Vagina (tissue), 2 donors: ENCODE data around the gene CEACAM4. TPM values are rescaled to one million over a fixed set of nuclear protein-coding genes. Genes with fewer than 3 reads are reported as not detected.

Source experiments
- DNase-seq, 2 donors: peaks; one replicate each; pipeline ENCODE4 v3.0.0-alpha.2; 2017; ENCODE audit errors: extremely low spot score in 2 of 2
- H3K27ac ChIP-seq: fragments of 200-600 bp; sonication (generic); one replicate; pipeline ENCODE4 v1.5.1; 2019
- H3K27me3 ChIP-seq: fragments of 200-600 bp; sonication (generic); one replicate; pipeline ENCODE4 v1.5.1; 2019
- H3K36me3 ChIP-seq, 2 donors: fragments of 200-600 bp; sonication (generic); one replicate each; pipeline ENCODE4 v1.5.1; 2017 to 2019
- H3K4me1 ChIP-seq: fragments of 200-600 bp; sonication (generic); one replicate; pipeline ENCODE4 v1.5.1; 2019
- H3K4me3 ChIP-seq, 2 donors: fragments of 200-600 bp; sonication (generic); 1 replicate in 1 of 2; 2 replicates in 1 of 2; pipeline ENCODE4 v1.5.1; 2016 to 2019
- H3K9me3 ChIP-seq: fragments of 200-600 bp; sonication (generic); one replicate; pipeline ENCODE4 v1.5.1; 2019
- CTCF ChIP-seq, 3 experiments: fragments of 450-650 bp in 2 of 3; fragments of 200-600 bp in 1 of 3; sonication (generic) in 1 of 3; IDR thresholded peaks; one replicate each; pipeline ENCODE4 v1.5.1; 2017 to 2019; ENCODE audit warnings: antibody characterized with exemption in 3 of 3, mild to moderate bottlenecking in 2 of 3, moderate library complexity in 2 of 3
- POLR2A ChIP-seq, 2 donors: fragments of 450-650 bp; IDR thresholded peaks; one replicate each; pipeline ENCODE4 v1.6.1; 2017; ENCODE audit warnings: antibody characterized with exemption in 2 of 2, mild to moderate bottlenecking in 2 of 2, moderate library complexity in 2 of 2
- POLR2AphosphoS5 ChIP-seq, 2 donors: sonication (generic); formaldehyde crosslinking; IDR thresholded peaks; one replicate each; pipeline ENCODE4 v1.9.0; 2017; ENCODE audit warnings: antibody characterized with exemption in 2 of 2, mild to moderate bottlenecking in 2 of 2, low read depth in 1 of 2; ENCODE audit not compliant: insufficient read depth in 1 of 2
- intact Hi-C: fragments of 100-400 bp; cut with DNase I; formaldehyde crosslinking; loops from one replicate; pipeline ENCODE4 v1.15.1; 2023
- small RNA-seq: library from RNA; depleted of rRNA; stranded (forward); fragments of <200 nt; gene quantifications from one replicate; pipeline ENCODE3, GENCODE V24; 2016
- total RNA-seq: library from RNA; depleted of rRNA; stranded (reverse); fragments of >200 nt; gene quantifications from one replicate; pipeline ENCODE4 v1.2.3, GENCODE V29; 2016

The CEACAM4 gene
- total RNA-seq, 1 donor from 2014 or later, result not detected

- no peak for TF ChIP-seq POLR2A (IDR thresholded peaks at IDR 0.05)
- TF ChIP-seq CTCF (IDR thresholded peaks at IDR 0.05), result no peak
- TF ChIP-seq POLR2AphosphoS5 (IDR thresholded peaks at IDR 0.05; ENCODE audit: insufficient read depth in 1 of 2, low read depth in 1 of 2), result no peak
- H3K36me3 ChIP-seq, result no peaks in the 10 kb centered on the region
- H3K4me3 ChIP-seq, result no peak within 1 kb of the TSS
- H3K4me1 ChIP-seq, result no peaks in the 10 kb centered on the region
- H3K27ac ChIP-seq, result no peak within 1 kb of the TSS
- intact Hi-C loops, result no loop called here
- no peak for DNase-seq
- H3K9me3 ChIP-seq, result no peaks in the 10 kb centered on the region
- H3K27me3 ChIP-seq, result no peaks in the 10 kb centered on the region
These were observed 50.9 kb downstream of the CEACAM4 start, which contains the start of gene CEACAM21 for GRCh38 chr19:41575998-41576397. TSS of gene CEACAM21 (plus strand) at chr19:41576166. CDS start at chr19:41576275, 109 bp downstream.

DNA sequence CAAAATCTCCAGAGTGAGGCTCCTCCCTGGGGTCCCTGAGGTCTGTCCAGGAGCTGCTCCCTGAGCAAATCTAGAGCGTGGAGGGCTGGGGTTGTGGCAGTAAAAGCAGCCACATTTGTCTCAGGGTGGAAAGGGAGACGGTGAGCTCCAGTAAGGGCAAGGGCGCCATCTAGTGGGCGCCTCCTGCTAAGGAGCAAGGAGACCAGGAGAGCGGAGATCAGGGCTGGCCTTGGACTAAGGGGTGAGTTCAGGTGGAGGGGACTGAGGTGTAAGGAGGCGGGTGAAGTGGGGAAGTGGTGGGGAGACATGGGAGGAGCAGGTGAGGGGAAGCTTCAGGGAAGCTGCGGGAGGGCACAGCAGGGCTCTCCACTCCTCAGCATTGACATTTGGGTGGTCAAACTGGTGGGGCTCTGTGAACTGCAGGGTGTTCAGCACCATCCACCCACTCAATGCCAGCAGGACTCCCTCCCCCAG, 56.2 kb downstream of the CEACAM4 start:
- no peak for DNase-seq
- Histone ChIP-seq H3K9me3 (no peaks in the 10 kb centered on the region), H3K4me1 (no peaks in the 10 kb centered on the region), H3K4me3 (no peak overlapping the region), H3K27ac (no peak overlapping the region), H3K27me3 (no peaks in the 10 kb centered on the region), H3K36me3 (no peaks in the 10 kb centered on the region)
- TF ChIP-seq POLR2A (IDR thresholded peaks at IDR 0.05) (no peak), POLR2AphosphoS5 (IDR thresholded peaks at IDR 0.05; ENCODE audit: insufficient read depth in 1 of 2, low read depth in 1 of 2) (no peak), CTCF (IDR thresholded peaks at IDR 0.05) (peak; percentile 61 to 65 (median 63))
- intact Hi-C loops, result no loop called here

- TF ChIP-seq CTCF (IDR thresholded peaks at IDR 0.05), result no peak
- TF ChIP-seq POLR2AphosphoS5 (IDR thresholded peaks at IDR 0.05; ENCODE audit: insufficient read depth in 1 of 2, low read depth in 1 of 2), result no peak
- no peak for TF ChIP-seq POLR2A (IDR thresholded peaks at IDR 0.05)
- intact Hi-C loops, result no loop called here
- no peaks in the 10 kb centered on the region for H3K27me3 ChIP-seq
These were observed 56.7 kb downstream of the CEACAM4 start for GRCh38 chr19:41570179-41570578.

DNA sequence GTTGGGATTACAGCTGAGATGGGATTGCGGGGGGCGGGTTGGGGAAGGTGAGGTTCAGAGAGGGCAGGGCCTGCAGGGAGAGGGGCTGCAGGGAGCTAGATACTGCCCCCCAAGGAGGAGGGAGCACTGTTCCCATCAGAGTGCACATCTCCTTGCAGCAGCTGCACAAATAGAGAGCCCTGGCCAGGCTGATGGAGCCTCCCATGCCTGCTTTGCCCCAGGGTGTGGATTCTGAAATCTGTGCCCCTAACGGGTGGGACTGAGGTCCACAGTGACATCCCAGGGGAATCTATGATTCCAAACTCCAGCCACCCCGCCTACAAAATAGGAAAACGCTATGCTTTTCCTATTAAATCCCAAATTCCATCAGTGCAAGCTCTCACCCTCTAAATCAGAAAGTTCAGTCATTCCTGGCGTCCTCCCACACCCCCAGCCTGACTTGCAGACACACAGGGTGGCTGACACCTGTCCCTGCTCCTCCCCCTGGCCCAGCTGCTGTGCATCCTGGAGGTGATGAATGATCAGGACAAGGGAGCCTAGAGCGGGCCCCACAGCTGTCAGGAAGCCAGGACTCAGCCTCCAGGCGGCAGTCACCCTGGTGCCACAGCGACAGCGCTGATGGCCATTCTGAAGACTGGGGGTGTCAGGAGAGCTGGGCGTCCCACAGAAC, 57.3 kb downstream of the CEACAM4 start:
- Histone ChIP-seq H3K27ac (no peak overlapping the region), H3K27me3 (peaks cover 1% of the 10 kb centered on the region), H3K36me3 (no peaks in the 10 kb centered on the region), H3K4me1 (no peaks in the 10 kb centered on the region), H3K4me3 (no peak overlapping the region), H3K9me3 (no peaks in the 10 kb centered on the region)
- no peak for DNase-seq
- intact Hi-C loops, result no loop called here
- TF ChIP-seq POLR2A (IDR thresholded peaks at IDR 0.05) (no peak), POLR2AphosphoS5 (IDR thresholded peaks at IDR 0.05; ENCODE audit: insufficient read depth in 1 of 2, low read depth in 1 of 2) (no peak), CTCF (IDR thresholded peaks at IDR 0.05) (no peak)

More at GRCh38 chr19:41570179-41570578, 56.7 kb downstream of the CEACAM4 start:
- Histone ChIP-seq H3K4me1 (no peaks in the 10 kb centered on the region), H3K9me3 (no peaks in the 10 kb centered on the region), H3K4me3 (no peak overlapping the region), H3K27ac (no peak overlapping the region), H3K36me3 (no peaks in the 10 kb centered on the region)
- DNase-seq, result no peak

Small RNA genes within 50 kb of the gene (small RNA-seq; reads per million reads assigned to genes)
- not detected for gene AC243960.4

Other genes starting within 250 kb of the CEACAM4 start
- gene EXOSC5, start 229.7 kb downstream of the CEACAM4 start, total RNA-seq, result 15.2 TPM
- 68.5 TPM for gene BCKDHA, start 229.3 kb downstream of the CEACAM4 start, total RNA-seq
- 35.8 TPM for gene B3GNT8, start 199.7 kb downstream of the CEACAM4 start, total RNA-seq
- 39.8 TPM for gene DMAC2, start 187.2 kb downstream of the CEACAM4 start, total RNA-seq
- not detected for gene ERICH4, start 183.9 kb downstream of the CEACAM4 start, total RNA-seq
- not detected for gene CEACAM21, start 50.9 kb downstream of the CEACAM4 start, total RNA-seq
- gene CEACAM7, start 61.2 kb upstream of the CEACAM4 start, total RNA-seq, result 3.4 TPM
- gene CEACAM5, start 81.6 kb upstream of the CEACAM4 start, total RNA-seq, result 52.1 TPM
- 6.9 TPM for gene CEACAM6, start 128.5 kb upstream of the CEACAM4 start, total RNA-seq
- not detected for gene CEACAM3, start 169.5 kb upstream of the CEACAM4 start, total RNA-seq
- gene LYPD4, start 217.6 kb upstream of the CEACAM4 start, total RNA-seq, result not detected
- not detected for gene DMRTC2, start 218.0 kb upstream of the CEACAM4 start, total RNA-seq
- gene RPS19, start 233.2 kb upstream of the CEACAM4 start, total RNA-seq, result 1,554 TPM